Right lobe of liver (tissue), 4 donors: ENCODE data around the gene CATSPERE.

Experiments
- POLR2A ChIP-seq: fragments of 450-650 bp; IDR thresholded peaks from one replicate; pipeline ENCODE4 v1.6.1; 2017; ENCODE audit warnings: antibody characterized with exemption, mild to moderate bottlenecking
- TF ChIP-seq, protein P1 (sequence below), 4 donors: fragments of 200-600 bp in 3 of 4; fragments of 450-650 bp in 1 of 4; IDR thresholded peaks; one replicate each; pipeline versions ENCODE4 v1.5.1 to v1.8.0; 2016 to 2022; ENCODE audit warnings: antibody characterized with exemption in 4 of 4, mild to moderate bottlenecking in 2 of 4
- donor health status: DM: no; HTN: no; CAD: no.
- donor health status: DM: no; HTN: no; CAD: no.
- donor health status: DM: no; HTN: yes; CAD: no.

DNA sequence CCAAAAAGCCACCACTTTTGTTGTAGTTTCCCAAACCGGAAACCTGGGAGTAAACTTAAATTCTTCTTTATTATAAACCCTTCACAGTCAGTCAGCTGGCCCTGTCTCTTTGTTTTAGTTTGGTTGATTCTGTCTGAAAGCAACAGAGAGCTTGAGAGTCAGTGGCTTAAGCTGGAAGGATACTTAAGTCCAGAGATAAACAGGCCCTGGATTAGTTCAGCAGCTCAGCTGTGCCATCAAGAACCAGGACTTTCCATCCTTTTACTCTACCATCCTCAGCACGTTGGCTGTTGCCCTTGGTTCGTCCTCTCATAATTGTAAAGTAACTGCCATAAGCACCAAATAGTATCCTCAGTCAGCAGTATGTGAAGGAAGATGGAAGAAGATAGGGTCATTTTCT, 196.3 kb downstream of the CATSPERE start:
- TF ChIP-seq, protein P1, sequence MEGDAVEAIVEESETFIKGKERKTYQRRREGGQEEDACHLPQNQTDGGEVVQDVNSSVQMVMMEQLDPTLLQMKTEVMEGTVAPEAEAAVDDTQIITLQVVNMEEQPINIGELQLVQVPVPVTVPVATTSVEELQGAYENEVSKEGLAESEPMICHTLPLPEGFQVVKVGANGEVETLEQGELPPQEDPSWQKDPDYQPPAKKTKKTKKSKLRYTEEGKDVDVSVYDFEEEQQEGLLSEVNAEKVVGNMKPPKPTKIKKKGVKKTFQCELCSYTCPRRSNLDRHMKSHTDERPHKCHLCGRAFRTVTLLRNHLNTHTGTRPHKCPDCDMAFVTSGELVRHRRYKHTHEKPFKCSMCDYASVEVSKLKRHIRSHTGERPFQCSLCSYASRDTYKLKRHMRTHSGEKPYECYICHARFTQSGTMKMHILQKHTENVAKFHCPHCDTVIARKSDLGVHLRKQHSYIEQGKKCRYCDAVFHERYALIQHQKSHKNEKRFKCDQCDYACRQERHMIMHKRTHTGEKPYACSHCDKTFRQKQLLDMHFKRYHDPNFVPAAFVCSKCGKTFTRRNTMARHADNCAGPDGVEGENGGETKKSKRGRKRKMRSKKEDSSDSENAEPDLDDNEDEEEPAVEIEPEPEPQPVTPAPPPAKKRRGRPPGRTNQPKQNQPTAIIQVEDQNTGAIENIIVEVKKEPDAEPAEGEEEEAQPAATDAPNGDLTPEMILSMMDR (IDR thresholded peaks at IDR 0.05), result no peak
- TF ChIP-seq POLR2A, result no peak
